Measurements from ENCODE around the gene SEMA6D.
"Not testable (repeated sequence)": the region's sequence is repeated elsewhere in the genome, so short reads cannot be mapped to it uniquely, and the experiment has no call there.

The SEMA6D gene

DNA sequence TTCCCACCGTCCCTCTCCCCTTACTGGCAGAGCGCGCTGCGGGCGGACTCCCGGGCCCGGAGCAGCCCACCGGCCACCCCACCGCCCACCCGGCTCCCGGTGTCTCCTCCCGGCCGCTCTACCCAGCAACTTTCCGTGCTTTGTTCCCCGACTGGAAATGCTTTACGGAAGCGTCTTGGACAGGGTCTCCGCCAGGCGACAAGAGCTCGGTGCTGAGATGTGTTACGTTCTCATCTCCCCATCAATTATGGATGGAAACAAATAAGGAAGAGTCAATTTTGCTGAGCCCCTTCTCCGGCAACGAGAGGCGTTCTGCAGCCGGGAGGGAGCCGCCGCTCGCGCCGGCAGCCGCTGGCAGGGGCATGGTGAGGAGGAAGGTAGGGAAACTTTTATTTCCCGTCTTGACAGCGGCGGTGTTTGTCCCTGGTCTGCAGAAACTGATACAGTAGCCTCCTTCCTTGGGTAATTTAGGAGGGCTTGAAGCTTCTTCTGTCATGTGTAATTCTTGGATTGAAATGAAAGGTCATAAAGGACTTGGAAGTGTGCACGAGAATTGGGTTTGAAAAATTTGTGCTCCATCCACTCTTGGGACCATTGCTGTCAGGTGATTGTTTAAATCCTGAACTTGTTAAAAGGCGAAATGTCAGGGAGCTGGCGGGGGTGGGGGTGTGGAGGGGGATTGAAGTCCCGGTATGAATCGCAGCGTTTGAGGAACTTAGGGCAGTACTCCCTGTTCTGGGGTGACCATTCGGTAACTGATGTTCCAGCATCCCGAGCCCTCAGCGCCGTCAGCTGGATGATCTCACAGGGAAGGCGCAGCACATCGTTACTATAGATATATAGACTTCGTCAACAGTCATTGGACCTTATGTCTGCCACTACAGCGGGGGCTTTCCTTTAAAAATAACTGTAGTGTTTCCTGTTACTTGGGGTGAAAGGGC, 1.5 kb downstream of the SEMA6D start:
- DNase-seq, result peak; percentile 57 to 70

DNA sequence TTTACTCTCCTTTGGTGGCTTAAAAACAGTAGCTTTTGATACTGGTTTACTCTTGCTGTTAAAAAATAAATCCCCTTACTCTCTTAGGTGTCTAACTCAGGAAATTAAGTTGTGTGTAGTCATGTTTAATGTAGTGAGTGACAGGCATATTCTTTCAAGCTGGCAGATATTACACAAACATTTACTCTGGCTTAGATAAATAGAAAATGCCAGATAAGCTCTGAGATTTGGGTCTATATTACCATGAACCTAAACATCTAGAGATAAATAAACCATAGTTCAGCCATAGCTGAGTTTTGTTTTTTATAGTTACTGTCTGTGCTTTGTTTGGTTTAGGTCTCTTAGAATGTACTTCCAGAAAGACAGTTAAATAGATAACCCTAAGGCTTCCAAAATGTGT, 2.4 kb downstream of the SEMA6D start:
- DNase-seq, result peak in 1 of 2 donors; percentile 56

DNA sequence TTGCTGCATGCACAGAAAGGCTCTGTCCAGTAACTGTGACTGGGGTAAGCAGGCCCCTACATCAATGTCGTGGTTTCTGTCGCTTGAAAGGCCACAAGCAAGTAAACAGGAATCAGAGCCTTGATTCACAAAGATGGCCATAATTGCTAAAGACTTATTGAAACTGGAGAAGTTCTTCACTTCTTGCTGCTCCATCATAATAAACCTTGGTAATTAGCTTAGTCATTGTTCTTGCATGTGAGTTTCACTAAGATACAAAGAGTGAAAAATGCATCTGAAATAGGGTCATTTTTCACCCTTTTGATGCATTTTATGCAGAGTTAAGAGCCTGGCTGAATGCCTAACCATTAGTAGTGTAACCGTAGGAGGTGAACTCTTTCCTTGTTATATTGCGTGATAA, 3.2 kb downstream of the SEMA6D start:
- DNase-seq, result no peak

DNA sequence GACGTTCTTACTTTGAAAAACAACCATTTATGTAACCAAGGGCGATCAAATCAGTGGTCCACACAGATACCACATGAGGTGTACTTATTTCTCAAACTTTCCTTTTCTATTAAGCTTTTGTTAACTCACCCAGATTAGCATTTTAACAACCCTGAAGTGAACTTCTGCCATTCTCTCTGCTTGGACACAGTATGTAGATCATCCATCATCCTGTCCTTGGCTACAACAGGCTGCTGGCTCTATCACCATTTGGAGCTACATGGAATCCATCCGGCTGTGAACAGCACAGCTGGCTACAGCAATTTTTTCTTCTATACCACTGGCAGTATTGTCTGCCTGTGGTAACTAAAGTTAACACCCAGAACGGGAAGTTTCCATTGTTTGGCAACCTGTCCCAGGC, 4.4 kb downstream of the SEMA6D start:
- DNase-seq, result no peak

DNA sequence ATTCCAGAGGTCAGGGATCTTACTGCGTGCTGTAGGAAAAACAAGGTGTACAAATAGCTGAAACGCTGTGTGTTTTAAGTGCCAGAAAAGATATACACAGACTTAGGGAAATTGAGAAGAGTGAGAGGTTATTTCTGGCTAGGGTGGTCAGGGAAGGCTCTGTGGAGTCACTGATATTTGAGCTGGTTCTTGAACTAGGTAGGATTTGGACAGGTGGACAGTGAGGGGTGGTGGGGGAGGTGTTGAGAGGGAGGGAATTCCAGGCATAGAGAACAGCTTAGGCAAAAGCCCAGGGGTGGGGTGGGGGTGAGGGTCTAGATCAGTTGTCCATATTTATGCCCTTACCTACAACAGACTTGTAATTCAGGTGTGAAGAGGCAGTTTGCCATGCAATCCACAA, 7.0 kb downstream of the SEMA6D start:
- no peak for DNase-seq

DNA sequence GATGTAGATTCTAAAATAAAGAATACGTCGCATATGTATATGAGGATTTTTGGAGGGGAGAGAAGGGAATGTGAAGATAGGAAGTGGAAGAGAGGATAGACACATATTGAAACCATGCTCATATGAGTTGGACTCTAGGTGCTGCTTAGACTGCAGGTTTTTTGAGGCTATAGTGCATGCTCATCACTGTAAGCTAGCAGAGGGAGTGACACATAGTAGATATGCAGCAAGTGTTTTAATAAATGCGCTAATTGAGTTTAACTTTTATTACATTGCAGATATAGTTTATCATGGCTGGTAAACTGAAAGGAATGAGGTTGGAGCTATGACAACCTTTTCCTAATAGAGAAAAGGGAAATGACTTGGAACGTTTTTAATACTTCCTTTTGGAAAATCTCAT, 7.7 kb downstream of the SEMA6D start:
- DNase-seq, result no peak

DNA sequence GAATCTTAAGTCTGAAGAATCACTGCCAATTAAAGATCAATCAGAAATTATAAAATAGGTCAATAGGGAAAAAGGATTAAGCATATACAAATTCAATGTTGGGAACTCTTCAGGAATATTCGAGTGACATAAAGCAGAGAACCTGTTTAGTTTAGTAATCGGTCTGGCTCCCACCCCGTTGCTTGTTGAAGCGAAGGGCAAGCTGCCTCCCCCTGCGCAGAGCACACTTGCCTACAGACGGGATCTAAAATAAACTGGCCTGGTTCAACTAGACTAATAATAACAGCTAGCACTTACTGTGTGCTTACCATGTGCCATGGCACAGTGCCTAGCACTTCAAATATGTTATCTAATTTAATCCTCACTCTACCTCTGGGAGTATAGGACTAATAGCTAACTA, 8.6 kb downstream of the SEMA6D start:
- no peak for DNase-seq

DNA sequence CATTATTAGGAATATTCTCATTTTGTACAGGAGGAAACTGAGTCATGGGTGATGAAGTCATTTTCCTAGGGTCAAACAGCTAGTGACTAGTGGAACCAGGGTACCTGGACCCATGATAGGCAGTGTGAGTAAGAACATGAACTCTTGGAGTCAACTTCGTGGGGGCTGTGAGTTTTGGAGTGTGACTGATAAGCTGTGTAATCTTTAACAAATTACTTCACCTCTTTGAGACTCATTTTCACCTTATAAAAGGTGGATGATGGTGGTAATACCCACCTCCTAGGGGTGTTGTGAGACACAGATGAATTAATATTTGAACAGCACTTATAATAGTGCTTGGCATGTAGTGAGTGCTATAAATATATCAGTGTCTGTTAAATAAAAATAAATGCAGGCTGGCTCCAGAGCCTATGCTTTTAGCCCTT, 9.1 kb downstream of the SEMA6D start:
- no peak for DNase-seq

DNA sequence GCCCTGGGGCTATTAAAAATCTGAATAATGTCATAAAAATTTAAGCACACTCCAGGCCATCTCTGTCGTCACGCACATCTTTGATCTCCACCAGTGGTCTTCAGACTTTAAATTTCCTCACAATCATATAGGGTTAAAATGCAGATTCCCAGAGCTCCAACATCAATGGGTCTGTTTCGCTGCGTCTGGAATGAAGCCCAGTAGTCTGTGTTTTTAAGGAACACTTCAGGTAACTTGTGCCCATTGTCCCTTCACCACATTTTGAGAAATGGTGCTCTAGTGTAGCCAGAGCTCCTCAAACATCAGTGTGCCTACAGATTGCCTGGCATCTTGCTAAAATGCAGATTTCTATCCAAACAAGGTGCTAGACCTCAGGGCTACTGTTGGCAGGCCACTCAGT, 9.8 kb downstream of the SEMA6D start:
- no peak for DNase-seq

DNA sequence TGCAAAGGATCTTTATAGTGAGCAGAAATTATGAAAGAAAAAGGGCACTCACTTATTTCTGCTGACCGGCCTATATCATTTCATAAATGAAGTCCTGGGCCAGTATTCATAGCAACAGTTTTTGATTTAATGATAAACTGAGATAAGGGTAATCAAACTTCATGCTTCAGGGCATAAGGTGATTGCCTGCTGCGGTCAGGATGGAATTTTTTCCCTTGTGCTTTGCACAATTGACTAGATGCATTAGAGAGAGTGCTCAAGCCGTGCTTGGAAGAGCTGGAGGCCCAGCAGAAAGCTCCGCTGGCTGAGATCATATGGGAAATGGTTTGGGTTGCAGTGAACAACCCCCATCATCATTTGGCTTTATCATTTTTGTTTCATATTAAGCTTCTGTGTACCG, 10.4 kb downstream of the SEMA6D start:
- no peak for DNase-seq

DNA sequence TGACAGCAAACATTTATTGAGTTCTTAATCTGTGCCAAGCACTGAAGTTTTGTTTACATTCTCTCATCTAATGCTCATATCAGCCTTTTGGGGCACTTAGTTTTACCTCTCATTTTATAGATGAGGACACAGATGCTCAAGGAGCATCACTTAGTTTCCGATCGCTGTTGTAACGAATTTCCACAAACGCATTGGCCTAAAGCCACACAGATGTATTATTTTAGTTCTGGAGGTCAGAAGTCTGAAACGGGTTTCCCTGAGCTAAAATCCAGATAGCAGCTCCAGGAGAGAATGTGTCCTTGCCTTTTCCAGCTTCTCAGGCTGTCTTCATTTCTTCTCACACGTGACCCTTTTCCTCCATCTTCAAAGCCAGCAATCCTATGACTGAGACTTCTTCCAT, 11.1 kb downstream of the SEMA6D start:
- no peak for DNase-seq

DNA sequence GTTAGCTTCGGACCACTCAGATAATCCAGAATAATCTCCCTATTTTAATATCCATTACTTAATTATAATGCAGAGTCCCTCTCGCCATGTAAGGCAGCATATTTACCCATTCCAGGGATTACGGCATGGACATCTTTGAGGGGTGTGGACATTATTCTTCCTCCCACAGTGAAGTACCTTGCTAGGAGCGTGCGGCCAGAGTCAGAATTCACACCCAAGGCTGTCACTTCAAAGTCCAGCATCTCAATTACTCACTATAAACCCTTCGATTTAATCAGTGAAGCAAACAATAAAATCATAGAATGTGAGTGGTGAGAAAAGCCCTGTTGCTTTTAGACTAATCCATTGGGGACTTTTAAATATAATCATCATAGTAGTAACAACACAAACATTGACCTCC, 11.6 kb downstream of the SEMA6D start:
- DNase-seq, result no peak

DNA sequence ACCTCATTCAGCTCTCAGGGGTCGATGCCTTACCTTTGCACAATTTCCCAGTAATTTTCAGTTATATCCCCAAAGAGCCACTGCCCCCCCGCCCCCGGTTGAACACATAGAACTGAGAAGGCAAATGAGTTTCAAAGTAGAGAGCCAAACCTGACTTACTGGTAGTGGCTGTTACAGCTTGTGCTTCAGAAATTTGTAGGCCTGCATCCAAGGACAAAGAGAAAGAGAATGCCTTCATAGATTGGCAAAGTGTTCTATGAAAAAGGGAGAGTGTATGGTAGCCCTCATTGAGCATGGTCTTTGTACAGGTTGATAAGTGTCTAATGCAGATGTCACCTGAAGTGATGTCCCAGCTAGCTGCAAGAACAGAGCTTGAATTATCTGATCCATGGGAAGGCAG, 13.9 kb downstream of the SEMA6D start:
- DNase-seq, result peak in 1 of 2 donors; percentile 20

DNA sequence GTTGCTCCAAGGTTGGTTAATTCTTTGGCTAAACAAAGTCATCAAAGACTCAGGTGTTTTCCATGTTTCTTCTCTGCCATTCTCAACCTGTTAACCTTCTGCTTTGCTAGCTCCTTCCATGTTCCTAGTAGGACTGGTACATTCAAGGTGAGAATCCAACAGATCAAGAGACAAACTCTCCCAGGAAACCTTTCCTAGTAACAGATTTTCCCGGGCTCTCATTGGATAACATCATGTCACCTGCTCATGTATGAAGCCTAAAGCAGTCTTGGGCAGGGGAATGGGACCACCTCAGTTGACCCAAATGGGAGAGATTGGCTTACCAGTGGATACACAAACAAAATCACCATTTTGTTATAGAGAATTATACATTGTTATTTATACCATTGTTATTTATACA, 14.9 kb downstream of the SEMA6D start:
- DNase-seq, result no peak

DNA sequence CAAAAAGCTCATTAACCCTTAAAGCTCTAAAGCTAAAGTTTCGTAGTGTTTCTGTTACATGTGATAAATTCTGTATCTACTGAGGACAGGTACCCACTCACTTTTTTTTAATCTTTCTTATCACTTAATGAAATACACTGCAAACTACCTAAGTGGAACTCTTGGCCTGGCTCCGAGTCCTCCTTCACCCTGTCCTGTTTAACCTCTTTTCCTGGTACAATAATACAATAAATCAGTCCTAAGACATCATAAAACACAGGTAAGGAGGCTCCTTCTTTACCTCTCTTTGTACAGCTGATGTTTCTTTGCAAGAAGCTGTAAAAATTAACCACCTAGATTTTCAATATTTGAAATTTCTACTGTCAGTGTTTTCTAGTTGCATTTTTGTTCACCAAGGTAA, 15.8 kb downstream of the SEMA6D start:
- DNase-seq, result no peak

DNA sequence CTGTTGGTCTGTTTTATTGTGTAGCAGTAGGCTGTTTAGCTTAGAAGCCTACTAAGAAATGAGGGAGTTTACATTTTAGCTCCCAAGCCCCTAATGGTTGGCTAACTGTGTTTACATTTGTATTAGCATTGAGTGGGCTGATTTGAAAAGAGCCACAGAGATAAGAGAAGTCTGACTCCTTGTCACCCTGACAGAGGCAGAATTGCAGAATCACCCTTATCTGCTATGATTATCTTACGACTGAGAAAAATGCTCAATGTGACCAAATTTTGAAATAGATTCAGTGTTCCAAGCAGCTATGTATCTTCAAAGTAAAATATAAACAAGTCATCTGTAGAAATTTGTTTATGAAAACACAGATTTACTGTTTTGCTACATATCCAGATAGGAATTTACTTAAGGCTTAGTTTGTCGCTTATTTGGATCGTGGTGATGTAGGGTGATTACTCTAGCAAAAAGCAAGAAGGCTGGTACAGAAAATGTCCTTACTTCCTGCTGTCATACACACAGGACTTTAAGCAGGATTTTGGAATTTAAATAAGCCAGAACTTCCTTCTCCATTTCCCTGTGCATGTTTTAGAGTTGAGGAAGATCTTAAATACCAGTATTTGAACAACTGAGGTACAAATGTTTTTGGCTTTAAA, 19.0 kb downstream of the SEMA6D start:
- DNase-seq, result no peak

DNA sequence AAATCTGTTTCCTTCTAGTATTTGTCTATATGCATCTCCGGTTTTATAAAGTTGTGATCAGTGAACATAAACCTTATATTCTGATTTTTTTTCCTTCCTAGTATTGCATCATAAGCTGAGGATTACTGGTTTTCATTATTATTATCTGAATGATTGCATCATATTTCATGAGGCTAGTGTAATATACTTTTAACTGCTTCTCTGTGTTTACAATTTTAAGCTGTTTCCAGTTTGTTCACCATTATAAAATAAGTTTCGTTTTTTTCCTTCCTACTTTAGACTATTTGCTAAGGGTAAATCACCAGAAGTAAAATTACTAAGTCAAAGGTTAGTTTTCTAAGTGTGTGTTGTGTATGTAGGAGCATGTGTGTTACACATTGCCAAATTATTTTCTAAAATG, 20.2 kb downstream of the SEMA6D start:
- DNase-seq, result no peak

DNA sequence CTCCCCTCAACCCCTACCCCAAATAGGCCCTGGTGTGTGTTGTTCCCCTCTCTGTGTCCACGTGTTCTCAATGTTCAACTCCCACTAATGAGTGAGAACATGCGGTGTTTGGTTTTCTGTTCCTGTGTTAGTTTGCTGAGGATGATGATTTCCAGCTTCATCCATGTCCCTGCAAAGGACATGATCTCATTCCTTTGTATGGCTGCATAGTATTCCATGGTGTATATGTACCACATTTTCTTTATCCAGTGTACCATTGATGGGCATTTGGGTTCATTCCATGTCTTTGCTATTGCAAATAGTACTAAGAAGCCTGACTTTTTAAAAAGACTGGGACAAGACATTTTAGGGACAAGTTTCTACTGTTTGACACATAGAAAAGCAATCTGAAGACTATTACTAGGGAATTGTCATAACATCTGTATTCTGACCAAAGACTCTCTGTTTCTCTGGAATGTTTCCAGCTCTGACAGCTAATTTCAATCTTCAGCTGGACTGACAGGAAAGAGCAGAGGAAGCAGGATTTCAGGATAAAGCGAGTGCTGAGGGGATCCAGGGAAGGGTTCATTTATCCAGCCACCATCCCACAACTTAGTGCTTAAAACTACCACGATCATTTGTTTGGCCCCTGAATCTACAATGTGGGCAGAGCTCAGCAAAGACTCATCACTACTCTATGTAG, 21.0 kb downstream of the SEMA6D start:
- DNase-seq, result not testable (repeated sequence)

DNA sequence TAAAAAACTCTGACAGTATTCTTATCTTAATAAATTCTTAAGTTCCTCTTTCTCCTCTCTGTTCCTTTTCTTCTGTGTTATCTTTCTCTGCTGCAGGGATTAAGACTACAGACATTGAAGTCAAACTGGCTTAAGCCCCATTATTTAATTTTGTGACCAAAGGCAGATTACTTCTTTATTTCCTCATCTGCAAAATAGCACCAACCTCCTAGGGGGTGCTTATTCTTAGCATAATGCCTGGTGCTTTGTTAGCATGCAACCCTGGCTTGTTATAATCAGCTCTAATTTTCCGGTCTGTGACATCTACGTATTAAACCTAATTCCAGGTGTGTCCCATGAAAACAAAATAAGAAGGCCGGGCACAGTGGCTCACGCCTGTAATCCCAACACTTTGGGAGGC, 23.8 kb downstream of the SEMA6D start:
- no peak for DNase-seq

DNA sequence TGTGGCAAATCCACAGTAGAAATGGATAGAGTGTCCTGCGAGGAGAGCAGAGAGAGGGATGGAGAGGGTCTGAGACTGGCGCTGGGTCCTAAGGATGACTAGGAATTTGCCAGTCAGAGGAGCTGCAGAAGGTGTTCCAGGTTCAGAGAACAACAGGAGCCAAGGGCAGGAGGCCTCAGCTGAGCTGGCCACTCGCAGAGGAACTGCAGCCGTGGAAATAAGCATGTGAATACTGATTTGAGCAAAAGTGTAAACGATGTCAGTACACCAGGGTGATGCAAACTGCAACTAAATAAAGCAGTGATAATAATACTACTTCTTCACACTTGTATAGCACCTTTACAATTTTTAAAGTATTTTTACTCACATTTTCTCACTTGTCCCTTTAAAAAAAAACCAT, 24.6 kb downstream of the SEMA6D start:
- no peak for DNase-seq

DNA sequence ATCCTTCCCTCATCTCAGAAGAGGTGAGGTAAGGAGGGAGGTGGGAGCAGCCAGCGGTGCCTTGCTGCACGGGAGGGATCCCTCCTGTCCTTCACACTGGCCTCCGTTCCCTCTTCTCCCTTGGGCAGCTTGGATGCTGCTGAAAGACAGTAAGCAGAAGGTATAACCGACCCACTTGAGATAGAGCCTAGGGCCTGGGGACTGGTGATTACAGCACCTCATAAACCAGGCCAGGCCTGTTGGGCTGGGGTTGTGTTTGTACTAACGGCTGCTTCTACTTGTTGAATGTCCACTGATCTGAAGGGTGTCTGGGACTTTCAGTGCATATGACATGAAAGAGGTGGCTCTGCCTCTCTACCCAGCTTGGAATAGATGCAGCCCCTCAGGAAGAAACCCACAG, 25.0 kb downstream of the SEMA6D start:
- no peak for DNase-seq

DNA sequence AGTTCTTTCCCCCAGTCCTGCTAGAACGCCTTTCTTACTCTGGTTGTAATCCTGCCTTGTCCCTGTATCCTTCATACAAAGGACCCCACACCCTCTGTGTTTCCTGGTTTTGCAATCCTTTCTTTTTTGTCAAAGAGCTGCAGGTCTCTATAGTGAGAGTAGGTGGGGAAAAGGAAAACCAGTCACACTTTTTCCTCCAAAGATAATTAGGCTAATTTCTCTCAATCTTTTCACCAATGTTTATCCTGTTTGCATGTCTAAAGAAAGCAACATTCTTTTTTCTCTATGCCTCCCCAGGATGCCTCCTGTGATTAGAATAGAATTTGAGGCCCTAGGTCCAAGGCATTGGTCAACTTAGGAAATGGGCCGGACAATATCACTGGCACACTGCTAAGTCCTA, 25.4 kb downstream of the SEMA6D start:
- DNase-seq, result no peak

DNA sequence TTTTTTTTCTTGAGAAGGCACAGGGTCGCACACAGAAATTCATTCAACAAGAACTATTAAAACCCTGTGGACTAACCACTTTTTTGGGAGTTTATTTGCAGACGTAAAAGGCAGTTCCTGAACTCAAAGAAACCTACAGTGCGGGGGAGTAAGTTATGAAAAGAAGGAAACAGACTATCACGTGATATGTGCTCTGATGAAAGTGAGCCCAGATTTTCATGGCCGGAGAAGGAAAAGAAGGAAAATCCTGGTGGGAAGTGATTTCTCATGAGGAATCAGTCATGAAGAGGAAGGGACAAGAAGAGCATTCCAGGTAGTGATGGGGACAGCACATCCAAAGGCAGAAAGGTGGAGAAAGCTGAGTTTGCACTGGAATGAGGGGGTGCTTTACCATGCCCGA, 26.1 kb downstream of the SEMA6D start:
- DNase-seq, result no peak

DNA sequence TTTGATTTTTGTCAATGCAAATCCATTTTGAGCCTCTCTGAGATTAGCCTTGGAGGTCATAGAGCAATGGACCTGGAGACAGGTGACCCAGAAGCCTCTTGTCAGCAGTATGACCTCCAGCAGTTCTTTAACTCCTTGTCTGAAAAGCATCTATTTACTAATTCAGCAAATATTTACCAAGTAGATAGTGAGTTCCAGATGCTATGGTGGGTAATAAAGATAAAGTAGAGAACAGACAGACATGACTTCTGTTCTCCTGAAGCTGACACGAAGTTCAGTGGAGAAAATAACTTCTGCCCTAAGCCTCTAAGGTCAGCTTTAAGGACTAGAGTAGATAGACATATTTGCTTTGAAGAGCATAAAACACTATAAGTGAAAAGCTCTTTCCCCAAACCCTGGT, 26.6 kb downstream of the SEMA6D start:
- no peak for DNase-seq
